ENCODE data around the gene KIRREL3.

The KIRREL3 gene

DNA sequence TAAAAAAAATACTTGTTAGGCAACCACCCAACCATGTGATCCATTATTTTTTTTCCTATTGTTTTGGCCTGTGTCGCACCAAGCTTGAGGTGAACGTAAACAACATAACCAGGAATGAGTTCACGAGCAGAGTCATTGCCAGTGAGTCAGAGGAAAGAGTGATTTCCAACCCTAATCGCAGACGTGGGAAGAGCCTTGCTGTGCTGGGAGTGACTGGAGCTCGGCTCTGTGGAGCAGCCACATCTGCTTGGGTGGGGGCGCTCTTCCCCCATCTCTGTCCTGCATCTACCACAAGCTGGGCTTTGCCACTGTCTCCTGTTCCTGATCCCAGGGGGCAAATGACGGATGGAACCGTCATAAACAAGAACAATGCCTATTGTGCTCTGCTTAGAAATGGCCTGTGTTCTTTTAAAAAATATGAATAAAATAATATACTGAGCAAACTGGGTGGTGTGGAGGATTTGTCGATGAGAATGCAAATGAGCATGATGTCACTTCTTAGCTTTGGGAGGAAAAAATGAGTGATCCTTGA is 210.0 kb downstream of the KIRREL3 start:
- DNase-seq (ENCODE audit: low read depth in 2 of 2) = no peak

DNA sequence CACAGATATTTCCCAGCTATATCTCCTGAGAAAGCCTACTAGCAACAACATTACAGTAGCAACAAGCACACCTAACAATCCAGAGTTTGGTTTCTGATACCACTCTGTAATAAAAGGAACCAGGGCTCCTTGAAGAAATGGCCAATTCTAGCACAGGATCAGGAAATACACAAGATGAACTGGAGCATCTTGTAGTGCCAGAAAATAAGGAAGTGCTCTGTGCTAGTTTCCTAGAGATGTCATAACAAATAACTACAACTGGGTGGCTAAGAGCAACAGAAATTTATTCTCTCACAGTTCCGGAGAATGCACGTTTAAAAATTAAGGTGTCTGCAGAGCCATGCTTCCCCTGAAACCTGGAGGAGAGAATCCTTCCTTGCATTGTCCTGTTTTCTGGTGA is 217.8 kb downstream of the KIRREL3 start:
- no peak for DNase-seq (ENCODE audit: low read depth in 2 of 2)

DNA sequence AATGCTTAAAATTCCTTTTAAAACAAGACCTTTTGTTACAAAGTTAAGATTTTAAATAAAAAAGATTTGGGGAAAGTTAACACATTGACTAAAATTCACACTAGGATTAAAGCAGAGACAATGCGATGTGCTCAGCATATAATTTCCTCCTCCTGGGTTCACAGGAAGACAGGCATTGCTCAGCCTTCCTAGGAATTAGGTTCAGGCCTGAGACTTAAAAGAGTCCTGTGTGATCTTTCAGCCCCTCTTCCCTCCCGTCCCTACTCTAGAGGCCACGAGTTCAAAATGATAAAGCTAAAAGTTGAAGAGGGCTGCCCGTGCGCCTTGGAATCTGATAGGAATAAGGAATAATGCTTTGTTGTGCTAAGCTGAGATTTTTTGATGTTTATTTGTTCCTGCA is 218.6 kb downstream of the KIRREL3 start:
- DNase-seq (ENCODE audit: low read depth in 2 of 2) = no peak

DNA sequence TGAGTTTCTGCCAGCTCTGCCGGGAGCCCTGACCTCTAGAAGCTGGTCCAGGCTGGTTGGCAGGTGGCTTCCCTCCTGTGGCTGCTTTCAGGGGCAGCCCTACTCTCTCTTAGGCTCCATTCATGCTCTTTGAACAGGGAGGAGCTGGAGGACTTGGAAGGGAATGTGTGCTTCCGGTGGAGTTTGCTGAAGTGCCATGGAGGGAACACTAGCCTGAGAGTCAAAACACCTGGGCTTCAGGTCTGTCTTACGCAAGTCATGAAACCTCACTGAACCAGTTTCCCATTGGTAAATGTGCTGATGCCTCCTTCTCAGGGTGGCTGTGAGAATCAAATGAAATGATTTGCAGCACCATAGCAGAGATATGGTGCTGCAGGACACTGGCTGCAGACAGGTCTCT is 224.5 kb downstream of the KIRREL3 start:
- DNase-seq (ENCODE audit: low read depth in 2 of 2) = no peak

DNA sequence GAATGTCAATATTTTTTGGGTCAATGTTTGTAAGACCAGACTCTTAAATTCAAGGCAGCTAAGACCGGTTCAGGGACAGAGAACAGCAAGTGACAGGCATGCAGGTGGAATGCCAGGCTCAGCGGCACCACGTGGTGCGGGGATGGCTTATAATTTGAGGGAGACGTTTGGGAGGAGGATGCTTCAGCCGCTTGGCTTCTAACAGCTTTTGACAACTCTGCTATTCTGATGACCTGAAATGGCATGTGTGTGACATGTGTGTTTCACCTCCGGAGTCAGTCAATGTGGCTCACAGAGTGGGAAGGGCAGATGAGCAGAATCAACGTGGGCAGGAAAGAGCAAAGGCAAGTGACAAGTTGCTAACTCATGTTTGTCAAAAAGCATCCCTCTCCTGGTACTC is 228.3 kb downstream of the KIRREL3 start:
- DNase-seq (ENCODE audit: low read depth in 2 of 2) = no peak

DNA sequence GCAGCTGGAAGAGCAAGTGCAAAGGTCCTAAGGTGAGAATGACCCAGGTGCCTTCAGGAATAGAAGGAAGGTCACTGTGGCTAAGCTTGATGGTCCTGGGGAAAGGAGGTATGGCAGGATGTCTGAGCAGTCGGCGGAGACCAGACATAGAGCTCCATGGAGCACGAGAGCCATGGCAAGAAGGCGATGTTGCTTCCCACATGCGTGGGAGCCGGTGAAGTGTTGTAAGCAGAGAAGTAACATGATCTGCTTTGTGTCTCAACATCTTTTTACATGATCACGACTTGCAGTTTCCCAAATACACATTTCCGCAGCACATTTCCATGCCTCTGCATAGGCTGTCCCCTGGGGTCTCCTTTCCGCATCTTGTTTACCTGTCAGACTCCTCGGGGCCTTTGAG is 231.9 kb downstream of the KIRREL3 start:
- no peak for DNase-seq (ENCODE audit: low read depth in 2 of 2)

DNA sequence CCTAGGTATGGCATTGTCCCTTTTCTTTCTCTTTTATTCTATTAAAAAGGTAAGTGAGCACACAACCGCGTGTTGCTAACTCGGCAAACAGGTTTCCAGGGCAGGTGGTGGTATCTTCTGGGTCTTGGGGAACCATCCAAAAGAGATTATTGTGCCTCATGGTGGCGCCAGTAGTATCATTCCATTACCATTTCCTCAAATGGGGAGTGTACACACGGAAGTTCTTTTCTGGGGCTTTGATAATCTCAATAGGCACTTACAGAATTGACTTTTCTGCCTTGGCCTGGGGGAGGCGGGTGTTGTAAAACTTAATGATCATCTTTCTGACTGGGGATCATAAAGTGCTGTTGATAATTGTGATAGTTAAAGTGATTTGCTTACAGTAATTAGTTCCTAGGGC is 234.1 kb downstream of the KIRREL3 start:
- no peak for DNase-seq (ENCODE audit: low read depth in 2 of 2)

DNA sequence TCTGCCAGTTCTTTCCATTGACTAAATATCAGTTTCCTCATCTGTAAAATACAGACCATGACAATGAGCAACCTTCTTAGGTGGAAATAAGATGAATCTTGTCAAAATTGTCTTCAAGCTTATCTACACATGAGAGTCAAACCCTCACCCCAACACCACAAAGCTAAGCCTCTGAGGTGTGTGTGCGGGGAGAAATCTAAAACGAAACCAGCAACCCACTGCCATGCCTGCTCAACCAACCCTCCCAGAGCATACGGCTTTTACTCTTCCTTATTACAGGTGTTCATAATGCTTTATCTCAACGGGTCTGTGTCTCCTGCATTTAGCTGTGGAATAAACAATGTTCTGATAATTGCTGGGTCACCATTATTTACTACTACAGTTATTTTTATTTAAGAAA is 235.4 kb downstream of the KIRREL3 start:
- DNase-seq (ENCODE audit: low read depth in 2 of 2) = no peak

DNA sequence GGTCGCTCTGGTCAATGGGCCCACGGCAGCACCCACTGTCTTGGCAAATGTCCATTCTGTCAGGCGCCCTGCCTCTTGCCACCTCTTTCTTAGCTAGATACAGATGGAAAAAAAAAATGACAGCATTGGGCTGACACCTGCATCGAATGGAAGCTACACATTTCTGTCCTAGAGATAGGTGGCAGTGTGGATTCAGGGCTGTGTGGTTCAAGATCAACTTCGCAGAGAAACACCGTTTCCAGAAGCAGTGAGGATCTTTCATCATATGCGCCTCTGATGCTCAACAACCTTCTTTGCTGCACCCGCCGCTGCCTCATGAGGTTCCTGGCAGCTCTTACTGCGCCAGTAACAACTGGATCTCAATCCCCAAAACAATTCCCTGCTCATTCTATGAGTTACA is 236.3 kb downstream of the KIRREL3 start:
- DNase-seq (ENCODE audit: low read depth in 2 of 2) = no peak

DNA sequence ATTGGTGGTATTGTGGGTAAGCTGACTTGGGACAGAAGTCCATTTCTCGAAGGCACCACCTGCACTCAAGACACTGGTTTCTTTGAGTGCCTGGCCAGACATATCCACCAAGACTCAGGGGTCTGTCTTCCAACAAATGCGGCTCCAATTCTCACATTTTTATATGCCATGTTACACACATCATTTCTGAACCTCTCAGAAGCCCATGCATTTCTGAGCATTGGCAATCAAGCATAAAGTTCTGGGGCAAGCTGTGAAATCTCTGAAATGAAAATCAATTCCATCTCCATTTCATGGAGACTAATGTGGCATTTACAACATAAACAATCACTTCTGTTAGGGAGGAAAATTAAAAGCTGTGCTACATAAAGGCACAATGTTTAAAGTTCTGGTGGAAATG is 243.7 kb downstream of the KIRREL3 start:
- no peak for DNase-seq (ENCODE audit: low read depth in 2 of 2)

DNA sequence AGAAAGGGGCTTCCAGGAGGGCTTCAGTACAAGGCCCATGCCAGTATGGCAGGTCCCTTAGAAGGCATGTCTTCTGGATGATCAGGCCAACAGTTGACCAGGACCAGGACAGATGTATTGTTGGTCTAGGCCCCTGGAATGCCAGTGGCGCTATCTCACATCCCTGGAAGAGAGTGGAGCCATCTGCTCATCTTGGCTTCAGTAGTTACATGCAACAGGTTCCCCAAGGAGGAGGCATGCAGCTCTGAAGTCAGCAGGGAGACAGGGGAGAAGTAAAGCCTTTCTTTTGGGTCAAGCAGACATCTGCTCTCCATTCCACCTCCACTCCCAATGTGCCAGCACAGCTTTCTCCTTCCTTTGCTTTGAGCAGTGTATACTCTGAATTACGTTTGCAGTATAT is 244.1 kb downstream of the KIRREL3 start:
- no peak for DNase-seq (ENCODE audit: low read depth in 2 of 2)

DNA sequence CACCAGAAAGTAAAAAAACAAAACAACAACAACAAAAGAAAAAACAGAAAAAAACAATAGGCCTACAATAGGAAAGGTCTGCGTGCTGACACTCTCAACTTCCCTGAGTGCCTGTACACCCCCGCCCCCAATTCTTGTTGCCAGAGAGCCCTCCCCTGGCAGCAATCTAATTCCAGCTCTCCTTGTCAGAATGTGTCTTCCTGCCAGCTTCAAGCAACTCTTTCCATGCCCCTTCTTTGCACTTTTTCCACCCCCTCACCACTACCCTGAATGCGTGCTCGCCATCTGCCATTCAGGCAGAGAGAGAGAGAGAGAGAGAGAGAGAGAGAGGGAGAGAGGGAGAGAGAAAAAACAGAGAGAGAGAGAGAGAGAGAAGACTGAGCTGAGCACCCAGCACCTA is 245.0 kb downstream of the KIRREL3 start:
- no peak for DNase-seq (ENCODE audit: low read depth in 2 of 2)

DNA sequence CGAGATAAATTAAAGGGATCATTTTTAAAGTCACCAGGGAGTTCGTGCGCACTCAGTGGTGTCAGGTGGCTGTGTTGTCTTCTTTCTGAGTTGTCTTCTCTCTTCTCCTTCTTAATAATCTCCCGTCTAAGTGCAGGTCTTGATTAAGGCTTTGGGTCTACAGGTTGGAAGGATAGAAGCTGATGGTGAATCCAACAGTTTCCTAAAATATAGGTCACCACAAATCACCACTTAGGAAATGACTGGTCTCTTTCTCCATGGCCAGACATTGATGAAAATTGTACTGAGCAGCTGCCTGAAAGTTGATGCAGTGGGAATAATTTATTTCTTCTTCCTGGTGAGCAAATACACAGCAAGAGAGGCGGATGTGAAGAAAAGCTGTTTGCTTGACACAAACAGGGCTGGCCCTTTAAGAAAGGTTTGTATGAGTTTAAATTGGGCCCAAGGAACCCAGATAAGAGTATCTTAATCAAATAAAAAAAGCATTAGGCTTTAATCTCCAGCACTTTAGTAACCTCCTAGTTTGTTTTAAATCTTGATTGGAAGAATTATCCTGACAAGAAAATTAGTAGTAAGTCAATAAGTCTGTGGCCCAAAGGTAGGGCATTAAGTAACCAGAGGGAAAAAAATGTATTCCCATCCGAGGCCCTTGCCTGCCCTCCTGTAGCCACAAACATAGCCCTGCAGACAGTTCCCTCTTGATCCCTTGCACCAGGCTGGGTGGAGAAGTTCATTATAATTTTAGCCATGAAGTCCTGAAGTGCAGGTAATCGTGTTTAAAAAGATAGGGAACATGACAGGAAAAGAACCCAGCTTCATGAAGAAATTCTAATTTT is 245.8 kb downstream of the KIRREL3 start:
- DNase-seq (ENCODE audit: low read depth in 2 of 2) = no peak

DNA sequence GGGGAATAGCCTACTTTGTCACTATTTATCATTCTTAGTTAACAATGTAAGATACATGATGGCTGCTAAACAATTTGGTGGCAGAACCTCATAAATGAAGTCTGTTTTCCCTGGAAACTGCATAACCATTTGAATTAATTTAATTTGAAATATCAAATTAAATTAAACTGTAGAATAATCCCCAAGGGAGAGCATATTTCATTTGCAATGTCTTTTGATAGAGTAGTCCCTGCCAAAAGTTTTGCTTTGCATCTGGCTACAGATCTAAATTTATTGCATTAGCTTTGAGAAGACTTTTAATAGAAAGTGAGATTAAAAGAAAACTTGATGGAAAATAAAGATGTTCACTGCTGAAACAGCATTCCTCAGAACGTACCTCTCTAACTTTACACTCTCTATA is 246.6 kb downstream of the KIRREL3 start:
- no peak for DNase-seq (ENCODE audit: low read depth in 2 of 2)

DNA sequence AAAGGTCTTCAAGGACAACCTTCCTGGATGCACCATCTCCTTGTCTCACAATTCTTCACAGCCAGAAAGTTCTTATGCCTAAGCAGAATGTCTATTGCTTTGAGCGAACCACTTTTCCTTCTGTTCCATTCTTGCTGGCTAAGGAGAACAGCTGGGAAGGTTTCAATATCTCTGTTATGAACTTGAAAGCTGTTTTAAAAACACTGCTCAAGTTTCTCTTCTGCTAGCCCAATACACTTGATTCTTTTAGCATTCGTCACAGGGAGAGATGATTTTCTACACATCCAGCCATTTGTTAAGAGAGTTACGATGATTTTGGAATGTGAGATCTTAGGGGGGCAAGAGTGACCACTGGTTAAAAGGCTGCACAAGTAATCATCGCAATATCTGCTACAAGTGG is 249.3 kb downstream of the KIRREL3 start:
- no peak for DNase-seq (ENCODE audit: low read depth in 2 of 2)

DNA sequence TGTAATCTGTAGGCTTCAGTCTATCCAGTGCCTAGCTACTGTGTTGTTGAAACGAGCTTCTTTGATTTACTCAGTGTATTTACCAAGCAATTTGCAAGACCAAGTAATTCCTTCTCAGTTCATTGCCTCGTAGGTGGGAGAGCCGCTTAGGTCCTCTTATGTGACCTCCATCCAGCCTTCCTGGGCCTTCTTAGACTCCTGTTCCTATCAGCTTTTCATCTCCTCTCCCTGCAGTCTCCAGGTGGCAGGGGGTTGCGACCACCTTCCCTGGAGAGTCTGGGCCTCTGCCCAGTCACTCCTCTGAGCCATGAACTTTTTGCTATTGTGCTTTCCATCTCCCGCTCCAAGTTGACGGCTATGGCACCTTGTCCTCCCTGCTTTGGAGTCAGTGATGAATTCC is 251.8 kb downstream of the KIRREL3 start:
- no peak for DNase-seq (ENCODE audit: low read depth in 2 of 2)

DNA sequence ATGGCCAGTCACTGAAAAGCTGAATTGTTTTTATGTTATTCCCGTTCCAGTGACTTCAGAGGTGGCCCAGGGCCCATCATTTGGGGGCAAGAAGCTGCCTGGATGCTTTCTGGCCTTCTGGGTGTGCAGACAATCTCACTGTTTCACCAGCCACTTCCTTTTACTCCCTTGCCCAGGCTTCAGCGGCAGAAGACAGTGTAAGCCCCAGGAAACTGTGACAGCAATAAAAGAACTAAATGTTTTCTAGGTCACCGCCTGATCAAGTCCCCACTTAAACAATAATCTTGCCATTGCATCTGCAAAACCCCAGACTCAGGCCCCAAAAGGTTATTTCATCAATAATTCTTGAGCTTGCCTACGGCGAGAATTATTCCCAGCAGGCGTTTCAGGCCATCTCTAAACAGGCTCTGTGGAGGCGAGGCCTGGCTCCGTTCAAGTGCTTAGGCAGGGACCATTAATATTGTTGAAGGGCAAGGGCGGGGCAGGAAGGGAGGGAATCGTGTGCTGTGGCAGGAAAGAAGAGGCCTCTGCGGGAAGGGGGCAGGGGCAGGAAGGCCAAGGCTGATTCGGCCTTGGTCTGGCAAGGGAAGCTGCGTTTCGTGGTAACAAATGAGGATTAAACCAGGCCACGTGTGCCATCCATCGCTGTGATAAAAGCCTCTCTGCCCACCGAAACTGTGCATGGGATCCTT is 252.3 kb downstream of the KIRREL3 start:
- DNase-seq (ENCODE audit: low read depth in 2 of 2) = no peak

DNA sequence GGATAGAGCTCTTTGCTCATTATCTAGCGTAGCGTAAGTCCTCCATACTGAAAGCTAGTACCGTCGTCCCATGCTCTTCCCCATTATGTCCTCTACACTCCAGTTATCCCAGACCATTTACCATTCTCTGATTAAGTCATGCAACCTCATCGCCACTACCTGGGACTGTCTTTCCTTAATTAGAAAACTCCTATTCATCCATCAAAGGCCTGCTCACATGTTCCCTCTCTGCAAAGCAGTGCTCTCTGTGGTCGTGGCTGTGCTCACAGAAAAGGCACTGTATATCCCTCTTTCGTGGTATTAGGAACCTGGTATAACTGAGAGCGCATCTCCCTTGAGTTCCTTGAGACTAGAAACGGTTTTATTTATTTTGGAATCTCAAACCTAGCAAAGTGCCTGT is 253.3 kb downstream of the KIRREL3 start:
- DNase-seq (ENCODE audit: low read depth in 2 of 2) = no peak

DNA sequence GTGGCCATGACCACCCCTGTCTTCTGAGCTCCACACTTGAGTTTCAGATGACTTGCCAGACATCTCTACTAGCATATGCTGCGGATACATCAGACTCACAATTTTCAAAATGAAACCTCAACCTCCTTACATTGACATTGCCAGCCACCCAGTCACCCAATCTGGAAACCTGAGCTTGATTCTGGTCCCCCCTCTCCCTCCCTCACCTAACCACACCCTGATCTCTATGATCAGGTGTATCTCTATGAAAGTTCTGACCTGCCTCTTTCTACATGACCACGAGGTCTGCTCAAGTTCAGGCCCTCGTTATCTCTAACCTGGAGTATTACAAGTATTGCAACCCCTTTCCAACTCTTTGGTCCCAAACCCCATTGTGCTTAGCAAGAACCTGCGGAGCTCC is 254.1 kb downstream of the KIRREL3 start:
- no peak for DNase-seq (ENCODE audit: low read depth in 2 of 2)

DNA sequence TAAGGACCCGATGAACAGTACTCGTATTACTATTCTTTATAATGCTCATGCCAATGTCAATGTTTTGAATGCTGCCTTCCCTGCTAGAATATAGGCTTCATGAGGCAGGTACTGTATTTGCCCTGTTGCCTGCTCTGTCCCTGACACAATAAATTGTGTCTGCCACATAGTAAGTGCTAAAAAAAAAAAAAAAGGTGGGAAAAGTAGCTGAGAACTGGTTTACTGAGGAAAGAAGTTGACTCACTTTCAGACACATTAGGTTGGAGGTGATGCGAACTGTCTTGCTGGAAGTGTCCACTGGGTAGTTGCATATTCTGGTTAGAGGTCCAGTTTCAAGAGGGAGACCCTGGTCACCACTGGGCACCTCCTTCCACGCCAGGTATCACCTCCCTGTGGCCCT is 255.9 kb downstream of the KIRREL3 start:
- DNase-seq (ENCODE audit: low read depth in 2 of 2) = no peak

DNA sequence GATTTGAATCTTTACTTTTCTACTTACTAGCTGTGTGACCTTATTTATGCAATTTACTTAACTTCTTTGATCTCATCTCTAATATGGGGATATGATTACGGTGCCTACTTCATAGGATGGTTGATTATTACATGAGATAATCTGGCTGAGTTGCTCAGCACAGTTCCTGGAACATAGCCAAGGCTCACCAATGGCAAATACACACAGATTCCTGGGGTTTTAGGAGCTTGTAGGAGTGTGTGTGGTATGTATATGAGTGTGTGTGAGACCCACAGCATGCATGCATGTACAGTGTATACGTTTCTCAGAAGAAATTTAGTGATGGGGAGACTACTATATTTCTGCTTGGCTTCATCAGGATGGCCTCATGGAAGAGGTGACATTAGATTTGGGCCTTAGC is 256.9 kb downstream of the KIRREL3 start:
- DNase-seq (ENCODE audit: low read depth in 2 of 2) = no peak

DNA sequence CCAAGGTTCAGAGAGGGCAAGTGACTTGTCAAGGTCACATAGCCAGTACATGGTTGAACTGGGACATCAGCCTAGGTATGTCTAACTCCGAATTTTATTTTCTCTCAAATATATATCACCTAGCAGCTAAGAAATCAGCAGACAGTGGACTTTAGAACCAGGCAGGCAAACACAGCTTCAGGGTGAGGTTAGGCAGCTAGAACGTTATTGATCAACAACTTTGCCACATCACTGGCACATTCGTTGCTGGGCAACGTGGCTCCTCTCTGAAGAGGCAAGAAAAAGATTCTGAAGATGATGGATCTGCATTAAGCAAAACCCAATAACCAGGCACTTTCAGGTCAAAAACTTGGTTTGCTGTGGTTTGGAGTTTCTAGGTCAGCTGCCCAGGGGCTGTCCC is 258.0 kb downstream of the KIRREL3 start:
- DNase-seq (ENCODE audit: low read depth in 2 of 2) = no peak

DNA sequence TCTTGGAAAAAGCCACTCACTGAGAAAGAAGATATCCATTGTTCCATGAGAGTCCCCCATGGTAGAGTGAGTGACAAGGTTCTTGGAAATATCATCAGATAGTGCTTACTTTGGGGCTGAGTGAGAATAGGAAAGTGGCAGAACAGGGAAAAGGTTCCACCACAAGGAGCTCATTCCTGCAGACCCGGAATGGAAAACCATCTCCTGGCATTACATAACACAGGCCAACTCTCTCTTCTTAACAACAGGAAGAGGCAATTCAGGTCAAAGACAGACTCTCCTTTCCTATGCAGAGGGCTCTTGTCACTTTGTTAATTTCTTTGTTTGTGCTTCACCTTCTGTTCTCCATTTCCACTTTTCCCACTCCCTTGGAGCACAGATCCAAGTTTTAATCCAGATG is 259.7 kb downstream of the KIRREL3 start:
- DNase-seq (ENCODE audit: low read depth in 2 of 2) = no peak
